GM23248 (cell line): ENCODE results near the gene RNF225. TPM values are rescaled to one million over a fixed set of nuclear protein-coding genes. Genes with fewer than 3 reads are reported as not detected.

Source experiments
- DNase-seq: peaks from one replicate; pipeline ENCODE4 v3.0.0-alpha.2; 2015
- H2AFZ ChIP-seq: fragments of 200-600 bp; sonication (generic); 2 replicates; pipeline ENCODE4 v1.6.1; 2016; ENCODE audit warnings: antibody characterized with exemption
- H3F3A ChIP-seq: fragments of 200-600 bp; sonication (generic); 2 replicates; pipeline ENCODE4 v1.6.1; 2016; ENCODE audit warnings: mild to moderate bottlenecking, antibody characterized with exemption, mixed run types; ENCODE audit not compliant: insufficient read depth
- H3K27ac ChIP-seq: fragments of 200-600 bp; sonication (generic); 2 replicates; pipeline ENCODE4 v1.5.1; 2016; ENCODE audit warnings: mild to moderate bottlenecking
- H3K27me3 ChIP-seq: fragments of 200-600 bp; sonication (generic); replicated peaks from 2 replicates; pipeline ENCODE4 v1.6.1; 2016; ENCODE audit warnings: mild to moderate bottlenecking; ENCODE audit not compliant: insufficient read depth
- H3K36me3 ChIP-seq: fragments of 200-600 bp; sonication (generic); 2 replicates; pipeline ENCODE4 v1.6.1; 2016; ENCODE audit warnings: low read depth, mild to moderate bottlenecking
- H3K4me1 ChIP-seq: fragments of 200-600 bp; sonication (generic); 2 replicates; pipeline ENCODE4 v1.6.1; 2016; ENCODE audit warnings: mild to moderate bottlenecking; ENCODE audit not compliant: insufficient read depth
- H3K4me2 ChIP-seq: fragments of 200-600 bp; sonication (generic); one replicate; pipeline ENCODE4 v1.6.1; 2016; ENCODE audit warnings: mild to moderate bottlenecking; ENCODE audit not compliant: unreplicated experiment
- H3K4me3 ChIP-seq: fragments of 200-600 bp; sonication (generic); 2 replicates; pipeline ENCODE4 v1.5.1; 2016; ENCODE audit warnings: mild to moderate bottlenecking
- H3K79me2 ChIP-seq: fragments of 200-600 bp; sonication (generic); 2 replicates; pipeline ENCODE4 v1.6.1; 2016; ENCODE audit warnings: mild to moderate bottlenecking; ENCODE audit not compliant: insufficient read depth
- H3K9ac ChIP-seq: fragments of 200-600 bp; sonication (generic); 2 replicates; pipeline ENCODE4 v1.6.1; 2016; ENCODE audit warnings: mild to moderate bottlenecking
- H3K9me2 ChIP-seq: fragments of 200-600 bp; sonication (generic); 2 replicates; pipeline ENCODE4 v1.6.1; 2016; ENCODE audit warnings: mixed run types, mild to moderate bottlenecking, moderate library complexity; ENCODE audit not compliant: insufficient read depth
- H3K9me3 ChIP-seq: fragments of 200-600 bp; sonication (generic); one replicate; pipeline ENCODE4 v1.6.1; 2017; ENCODE audit warnings: low read depth
- H4K20me1 ChIP-seq: fragments of 200-600 bp; sonication (generic); 2 replicates; pipeline ENCODE4 v1.6.0; 2016; ENCODE audit not compliant: insufficient read depth
- EZH2 ChIP-seq: fragments of 200-600 bp; sonication (generic); IDR thresholded peaks from 2 replicates; pipeline ENCODE4 v1.6.1; 2018; ENCODE audit warnings: antibody characterized with exemption, mild to moderate bottlenecking; ENCODE audit not compliant: insufficient read depth, poor library complexity, severe bottlenecking
- EZH2phosphoT487 ChIP-seq: fragments of 200-600 bp; sonication (generic); IDR thresholded peaks from 2 replicates; pipeline ENCODE4 v1.6.1; 2018; ENCODE audit warnings: antibody characterized with exemption, moderate library complexity, mild to moderate bottlenecking, low read depth; ENCODE audit not compliant: insufficient read depth
- WGBS, 2 experiments: methylation state at CpG; one replicate each; pipeline ENCODE4 v1.1.6; 2015 to 2017; ENCODE audit warnings: low lambda C conversion rate in 2 of 2, low coverage in 1 of 2; ENCODE audit errors: missing lambda C conversion rate in 2 of 2; 5-methylcytosine and 5-hydroxymethylcytosine counted together
- in situ Hi-C: fragments of 300-500 bp; cut with MboI; formaldehyde crosslinking; loops from 2 replicates; pipeline ENCODE4 v1.15.0; 2020
- polyA plus RNA-seq: library from polyadenylated mRNA; unstranded; fragments of >200 nt; fragmentation: Nextera tagmentation; extraction: Ambion mirVana; gene quantifications from 2 replicates; pipeline ENCODE4 v1.2.1, GENCODE V29; 2016
- total RNA-seq: library from RNA; depleted of rRNA; stranded (reverse); fragments of >200 nt; shearing (Covaris generic); gene quantifications from 2 replicates; pipeline ENCODE4 v1.2.3, GENCODE V29; 2014

The RNF225 gene
- total and polyA plus RNA-seq, 2 experiments from 2014 or later: not detected

DNA sequence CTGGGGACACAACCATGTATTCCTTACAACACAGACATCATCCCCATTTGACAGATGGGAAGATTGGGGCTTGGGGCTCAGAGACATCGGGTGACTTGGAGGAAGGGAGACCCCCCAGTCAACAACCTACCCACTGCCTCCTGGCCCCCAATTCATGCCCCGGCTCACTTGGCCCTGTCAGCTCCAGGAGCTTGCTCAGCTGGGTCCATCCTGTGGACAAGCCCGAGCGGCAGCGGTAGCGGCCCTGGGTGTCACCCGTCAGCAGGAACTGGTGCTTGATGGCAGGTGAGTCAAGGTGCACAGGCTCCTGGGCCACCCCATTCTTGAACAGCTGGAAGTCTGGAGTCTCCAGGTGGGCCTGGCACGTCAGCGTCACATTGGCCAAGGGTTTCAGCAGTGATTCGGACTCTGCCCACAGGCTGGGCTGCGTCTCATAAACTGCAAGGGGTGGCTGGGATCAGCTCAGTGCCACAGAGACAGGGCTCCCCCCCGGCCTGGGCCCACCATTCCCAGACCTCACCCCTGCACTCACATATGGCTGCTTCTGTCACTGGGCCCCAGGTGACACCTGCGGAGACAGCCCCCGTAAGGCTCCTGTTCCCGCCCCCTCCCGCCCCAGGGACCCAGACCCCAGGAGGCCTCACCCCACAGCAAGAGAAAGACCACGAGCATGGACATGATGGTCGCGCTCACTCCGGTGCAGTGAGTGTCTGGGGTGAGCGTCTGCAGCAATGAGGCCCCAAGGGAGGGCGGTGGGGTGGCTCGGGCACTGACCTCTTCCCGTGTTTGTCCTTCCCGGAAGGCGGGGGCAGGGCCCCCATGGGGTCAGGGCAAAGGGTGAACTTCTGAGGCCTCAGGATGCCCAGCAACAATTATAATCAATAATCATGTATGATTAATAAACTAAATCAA lies 42.4 kb upstream of the RNF225 start, which contains the start of gene A1BG:
TSS of gene A1BG (minus strand) at position 733 of the 912 bp plus-strand sequence. CDS start at position 678, 55 bp downstream.
- Histone ChIP-seq H2AFZ (no peak within 1 kb of the TSS), H3F3A (peaks cover 9% of the 10 kb centered on the region; the same call in 1 of the 2 replicates), H3K36me3 (no peaks in the 10 kb centered on the region), H3K4me3 (no peak within 1 kb of the TSS), H3K4me1 (no peaks in the 10 kb centered on the region; the same call in 1 of the 2 replicates), H3K79me2 (peaks cover 21% of the 10 kb centered on the region), H3K27ac (no peak within 1 kb of the TSS), H3K4me2 (no peak within 1 kb of the TSS), H3K9me2 (no peaks in the 10 kb centered on the region), H4K20me1 (no peaks in the 10 kb centered on the region), H3K27me3 (no peaks in the 10 kb centered on the region), H3K9me3 (no peaks in the 10 kb centered on the region), H3K9ac (no peak within 1 kb of the TSS)
- DNase-seq: no peak
- in situ Hi-C loops: no loop called here
- no peak for TF ChIP-seq EZH2
- no peak for TF ChIP-seq EZH2phosphoT487
- WGBS, 2 experiments: 81 to 83% methylated on average over 22 to 26 of the region's 26 CpGs

DNA sequence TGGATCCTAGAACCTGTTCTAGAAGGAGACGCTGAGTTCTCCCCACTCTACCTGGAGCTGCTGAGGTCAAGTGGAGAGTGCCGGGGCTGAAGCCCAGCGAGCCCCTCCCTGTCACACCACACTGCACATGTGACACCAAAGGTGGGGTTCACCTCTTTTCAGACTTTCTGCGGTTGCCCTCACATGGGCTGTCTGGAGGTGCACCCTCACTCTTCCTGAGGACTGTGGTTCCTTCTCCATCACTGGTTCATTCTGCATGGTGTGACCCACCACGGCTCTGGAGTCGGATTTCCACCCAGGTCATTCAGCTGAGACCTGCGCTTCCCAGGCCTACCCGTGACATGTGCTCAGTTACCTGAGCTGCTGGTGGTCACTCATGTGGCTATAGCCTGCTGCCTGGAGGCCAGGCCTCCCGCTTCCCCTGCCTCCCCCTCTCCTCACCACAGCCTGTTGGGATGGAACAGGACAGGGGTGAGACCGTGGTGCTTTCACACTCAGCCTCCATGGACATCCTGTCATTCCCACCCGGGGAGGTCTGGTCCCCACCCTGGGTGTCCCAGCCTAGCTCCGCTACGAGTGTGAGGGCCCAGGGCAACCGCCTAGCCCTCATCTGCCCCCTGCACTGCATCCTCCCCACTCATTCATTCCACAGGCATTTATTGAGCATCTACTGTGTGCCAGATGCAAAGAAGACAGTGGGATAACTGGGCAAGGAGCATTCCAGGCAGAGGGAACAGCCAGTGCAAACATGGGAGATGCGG lies 41.6 kb upstream of the RNF225 start:
- in situ Hi-C loops: no loop called here
- Histone ChIP-seq H2AFZ (no peak overlapping the region), H3K27me3 (no peaks in the 10 kb centered on the region), H3K27ac (no peak overlapping the region), H3F3A (0 out of 2 replicates have a peak, but pooled peaks cover 9% of the 10 kb centered on the region), H3K9me3 (no peaks in the 10 kb centered on the region), H3K79me2 (peaks cover 12% of the 10 kb centered on the region), H3K36me3 (no peaks in the 10 kb centered on the region), H3K4me1 (no peaks in the 10 kb centered on the region; the same call in 1 of the 2 replicates), H3K4me2 (no peak overlapping the region), H4K20me1 (no peaks in the 10 kb centered on the region), H3K9ac (no peak overlapping the region), H3K4me3 (no peak overlapping the region), H3K9me2 (no peaks in the 10 kb centered on the region)
- 76 to 82% methylated on average over 13 to 15 of the region's 15 CpGs for WGBS, 2 experiments
- no peak for DNase-seq
- TF ChIP-seq EZH2phosphoT487: no peak
- no peak for TF ChIP-seq EZH2

DNA sequence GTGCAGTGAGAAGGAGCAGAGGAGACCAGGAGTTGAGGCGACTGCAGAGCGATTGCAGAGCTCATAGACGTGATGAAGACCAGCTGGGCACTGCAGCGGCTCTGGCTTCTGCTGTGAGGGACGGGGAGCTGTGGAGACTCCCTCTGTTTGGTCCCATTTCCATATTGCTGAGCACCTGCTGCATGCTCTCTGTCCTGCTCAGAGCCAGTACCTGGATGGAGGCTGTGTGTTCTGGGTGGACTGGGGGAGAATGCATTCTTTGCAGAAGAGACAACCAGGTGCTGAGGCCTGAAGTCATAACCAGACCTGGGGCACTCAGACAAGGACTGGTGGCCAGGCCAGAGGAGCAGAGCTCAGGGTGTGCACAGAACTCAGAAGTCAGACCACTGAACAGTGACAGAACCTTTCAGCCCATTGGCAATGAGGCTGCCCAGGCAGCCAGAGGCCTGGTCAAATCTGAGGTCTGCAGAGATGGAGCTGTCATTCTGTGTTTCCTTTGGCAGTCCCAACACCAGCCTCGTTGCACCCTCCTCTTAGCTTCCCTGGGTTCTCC lies 40.9 kb upstream of the RNF225 start:
- H3K4me3 ChIP-seq: no peak overlapping the region
- no peak overlapping the region for H3K27ac ChIP-seq
- no peaks in the 10 kb centered on the region for H3K9me2 ChIP-seq
- H3K79me2 ChIP-seq: peaks cover 6% of the 10 kb centered on the region
- TF ChIP-seq EZH2 (no peak), EZH2phosphoT487 (no peak)
- H3K27me3 ChIP-seq: no peaks in the 10 kb centered on the region
- H3K4me1 ChIP-seq: no peaks in the 10 kb centered on the region
- H3K36me3 ChIP-seq: no peaks in the 10 kb centered on the region
- H3K9ac ChIP-seq: no peak overlapping the region
- no peak overlapping the region for H2AFZ ChIP-seq
- in situ Hi-C loops: no loop called here
- no peak overlapping the region for H3K4me2 ChIP-seq
- no peak for DNase-seq
- 47% methylated on average over 6 of the region's 6 CpGs for WGBS, 2 experiments
- H3F3A ChIP-seq: 0 out of 2 replicates have a peak, but pooled peaks cover 9% of the 10 kb centered on the region
- H3K9me3 ChIP-seq: no peaks in the 10 kb centered on the region
- H4K20me1 ChIP-seq: no peaks in the 10 kb centered on the region

DNA sequence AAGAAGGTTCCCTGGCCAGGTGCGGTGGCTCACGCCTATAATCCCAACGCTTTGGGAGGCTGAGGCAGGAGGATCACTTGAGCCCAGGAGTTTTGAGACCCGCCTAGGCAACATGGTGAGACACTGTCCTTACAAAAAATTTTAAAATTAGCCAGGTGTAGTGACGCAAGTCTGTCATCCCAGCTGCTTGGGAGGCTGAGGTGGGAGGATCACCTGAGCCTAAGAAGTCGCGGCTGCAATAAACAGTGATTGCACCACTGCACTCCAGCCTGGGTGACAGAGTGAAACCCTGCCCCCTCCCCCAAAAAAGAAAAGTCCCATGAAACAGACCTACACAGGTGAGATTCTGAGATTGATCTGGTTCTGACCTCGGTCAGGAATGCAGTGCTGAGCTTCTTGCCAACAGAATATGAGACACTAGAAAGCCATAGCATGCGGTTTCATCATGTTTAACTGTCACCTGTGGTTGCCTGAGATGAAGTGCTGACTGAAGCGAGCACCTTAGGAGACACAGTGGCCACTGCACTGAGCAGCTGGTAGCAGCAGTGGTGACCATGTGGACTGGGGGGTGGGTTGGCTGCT lies 40.1 kb upstream of the RNF225 start:
- Histone ChIP-seq H3K4me3 (no peak overlapping the region; the same call in 1 of the 2 replicates), H3K4me2 (no peak overlapping the region), H3K9me2 (no peaks in the 10 kb centered on the region), H3K27ac (no peak overlapping the region), H4K20me1 (no peaks in the 10 kb centered on the region), H2AFZ (no peak overlapping the region), H3K4me1 (no peaks in the 10 kb centered on the region), H3K79me2 (no peaks in the 10 kb centered on the region), H3K9ac (no peak overlapping the region), H3K36me3 (no peaks in the 10 kb centered on the region), H3K27me3 (no peaks in the 10 kb centered on the region), H3K9me3 (no peaks in the 10 kb centered on the region), H3F3A (peaks cover 13% of the 10 kb centered on the region; the same call in 1 of the 2 replicates)
- DNase-seq: no peak
- in situ Hi-C loops: no loop called here
- WGBS, 2 experiments: 79 to 81% methylated on average over 10 of the region's 10 CpGs
- no peak for TF ChIP-seq EZH2
- no peak for TF ChIP-seq EZH2phosphoT487
